Stimulated activated CD4-positive, alpha-beta T cell treated with anti-CD3 and anti-CD28 coated beads, TNF-alpha, amount 100 ng/mL, for 4 hours (primary cell): ENCODE results near the gene ZDHHC11B.

Experiments
- DNase-seq, 3 experiments: peaks; one replicate each; pipeline ENCODE4 v3.0.0-alpha.2; 2020; ENCODE audit warnings: low read depth in 3 of 3

The ZDHHC11B gene

DNA sequence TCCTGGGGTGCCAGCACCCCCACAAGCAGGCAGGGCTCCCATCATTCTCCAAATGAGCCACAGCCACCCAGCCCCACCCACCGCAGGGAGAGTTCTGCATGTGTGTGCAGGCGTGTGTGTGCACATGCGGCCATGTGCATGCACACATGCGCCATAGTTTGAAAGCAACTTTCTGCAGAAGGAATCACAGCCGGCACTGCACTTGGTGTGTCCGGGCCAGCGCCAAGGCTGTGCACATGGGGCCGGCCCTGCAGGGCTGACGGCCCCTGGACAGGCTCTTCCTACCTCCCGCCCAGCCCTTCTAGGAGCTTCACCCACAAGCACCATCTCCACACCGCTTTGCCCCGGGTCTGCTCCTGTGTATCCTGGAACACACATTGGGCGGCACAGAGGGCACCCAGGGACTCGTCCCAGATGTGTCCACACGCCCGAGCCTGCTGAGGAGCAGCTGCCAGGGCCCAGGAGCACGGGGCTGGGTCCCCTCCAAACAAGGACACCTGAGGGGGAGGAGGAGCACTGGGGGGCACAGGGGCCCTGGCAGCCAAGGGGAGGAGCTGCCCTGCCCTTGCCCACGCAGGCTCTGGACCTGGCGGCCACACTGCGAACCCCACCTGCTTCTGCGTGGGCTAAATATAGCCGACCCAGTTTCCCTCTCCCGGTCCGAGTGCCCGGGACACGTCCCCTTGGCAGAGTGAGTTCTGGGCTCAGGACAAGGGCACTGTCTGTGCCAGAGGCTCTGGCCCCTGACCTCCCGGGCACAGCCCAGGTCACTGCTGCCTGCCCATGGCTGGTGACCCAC, 110.5 kb downstream of the ZDHHC11B start:
- DNase-seq: no peak

GRCh38 chr5:673161-673830, 111.2 kb downstream of the ZDHHC11B start:
- no peak for DNase-seq

DNA sequence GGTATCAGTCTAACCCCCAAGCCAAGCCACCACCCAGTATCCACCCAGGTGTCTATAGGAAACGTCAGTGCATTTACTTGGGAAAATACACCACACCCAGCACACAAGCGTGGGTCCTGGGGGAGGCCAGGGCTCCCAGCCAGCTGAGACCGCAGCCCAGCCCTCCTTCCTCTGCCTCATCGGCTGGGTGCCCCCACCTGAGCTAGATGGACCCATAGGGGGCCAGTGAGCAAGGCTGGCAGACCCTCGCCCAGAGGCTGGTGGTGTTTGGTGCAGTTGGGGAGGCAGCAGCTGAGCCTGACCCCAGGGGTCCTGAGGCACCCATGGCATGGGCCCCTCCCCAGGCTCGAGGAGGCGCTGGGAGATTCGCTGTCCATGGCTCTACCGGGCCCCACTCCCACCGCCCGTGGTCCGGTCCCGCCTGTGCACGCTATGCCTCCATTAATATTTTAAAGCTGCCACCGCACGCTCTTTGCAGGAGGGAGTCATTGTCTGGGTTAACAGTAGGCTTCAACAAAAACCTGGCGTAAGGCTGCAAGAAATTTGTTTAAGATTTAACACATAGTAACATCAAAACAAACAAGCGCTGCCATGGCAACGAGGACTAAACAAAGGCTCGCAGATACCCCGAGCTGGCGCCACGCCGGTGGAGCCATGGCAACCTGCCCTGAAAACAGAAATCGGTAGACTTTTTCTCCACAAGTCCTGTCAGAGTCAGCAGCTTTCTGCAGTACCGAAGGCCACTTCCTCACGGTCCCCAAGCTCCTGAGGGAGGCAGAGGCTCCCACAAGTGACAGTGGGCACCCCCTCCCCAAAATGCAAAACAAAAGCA, 112.0 kb downstream of the ZDHHC11B start:
- DNase-seq: peak in 1 of 3 experiments; percentile 41

DNA sequence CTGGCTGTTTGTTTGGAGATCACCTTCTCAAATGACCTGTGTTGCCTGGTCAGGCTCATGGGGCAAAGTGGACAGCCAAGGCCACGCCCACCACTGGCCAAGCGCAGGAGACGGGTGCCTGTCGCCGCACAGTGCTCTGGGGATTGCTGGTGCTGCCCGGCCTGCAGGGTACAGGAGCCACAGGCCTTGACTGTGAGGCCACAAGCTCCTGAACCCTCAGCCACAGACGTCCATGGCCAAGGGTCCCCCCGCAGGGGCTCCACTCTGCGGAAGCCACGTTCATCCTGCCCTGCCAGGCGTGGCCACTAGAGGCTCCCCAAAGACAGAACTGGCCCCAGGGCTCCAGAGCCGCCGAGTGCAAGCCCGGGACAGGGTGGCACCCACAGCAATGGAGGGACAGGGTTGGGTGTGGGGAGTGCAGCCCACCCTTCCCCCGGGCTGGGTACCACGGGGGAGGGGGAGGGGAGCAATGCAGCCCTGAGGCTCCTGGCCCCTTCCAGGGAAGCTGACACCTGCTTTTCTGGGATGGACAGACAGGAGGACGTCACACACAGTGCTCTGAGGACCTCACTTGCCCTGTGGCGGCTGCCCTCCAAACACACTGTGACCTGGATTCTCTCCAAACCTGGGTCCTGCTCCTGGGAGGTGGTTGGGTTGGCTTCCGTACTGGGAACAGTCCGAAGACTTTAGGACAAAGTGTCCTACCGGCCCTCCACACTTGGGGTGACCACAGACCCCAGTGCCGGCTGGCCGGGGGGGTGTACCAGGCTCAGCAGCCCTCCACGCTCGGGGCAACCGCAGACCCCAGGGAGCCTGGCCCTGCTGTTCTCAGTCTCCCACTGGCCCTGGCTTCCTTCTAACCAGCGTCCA, 112.8 kb downstream of the ZDHHC11B start:
- DNase-seq: peak; percentile 41 to 45 (median 41)

DNA sequence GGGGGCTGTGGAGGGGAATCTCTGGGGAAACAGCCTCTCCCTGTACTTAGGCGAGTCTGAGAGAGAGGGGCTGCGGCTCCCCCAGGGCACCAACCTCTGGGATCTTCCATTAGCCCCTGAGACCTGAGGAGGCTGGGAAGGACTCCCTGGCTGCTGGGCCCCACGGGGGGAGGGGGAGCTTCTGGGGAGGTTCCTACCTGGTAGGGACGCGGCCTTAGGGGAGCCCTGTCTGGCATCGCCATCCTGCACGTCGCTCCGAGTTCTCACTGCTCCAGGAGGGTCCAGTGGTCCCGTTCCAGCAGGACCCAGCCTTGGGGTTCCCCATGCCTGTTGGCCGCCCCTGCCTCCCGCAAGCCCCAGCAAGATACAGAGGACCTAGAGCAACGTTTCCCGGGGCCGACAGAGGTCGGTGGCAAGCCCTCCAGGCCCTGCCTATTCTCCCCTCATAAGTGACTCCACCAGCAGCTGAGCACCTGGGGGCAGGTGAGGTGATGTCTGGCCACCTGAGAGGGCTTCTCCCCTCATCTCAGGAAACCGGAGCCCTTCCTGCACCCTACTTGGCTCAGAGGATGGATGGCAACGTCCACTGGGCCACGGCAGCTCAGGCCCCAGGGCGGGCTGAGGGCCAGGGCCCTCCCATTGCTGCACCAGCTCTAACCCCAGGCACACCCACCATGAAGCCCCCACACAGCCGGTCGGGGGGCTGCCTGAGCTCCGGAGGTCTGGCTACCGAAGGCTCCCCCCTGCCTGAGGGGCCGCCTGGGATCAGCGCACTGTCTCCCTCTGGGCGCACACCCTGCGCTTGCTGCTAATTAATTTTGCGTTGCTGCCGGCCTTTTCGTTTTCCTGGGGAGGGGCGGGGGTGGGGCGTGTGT, 113.9 kb downstream of the ZDHHC11B start:
- no peak for DNase-seq

DNA sequence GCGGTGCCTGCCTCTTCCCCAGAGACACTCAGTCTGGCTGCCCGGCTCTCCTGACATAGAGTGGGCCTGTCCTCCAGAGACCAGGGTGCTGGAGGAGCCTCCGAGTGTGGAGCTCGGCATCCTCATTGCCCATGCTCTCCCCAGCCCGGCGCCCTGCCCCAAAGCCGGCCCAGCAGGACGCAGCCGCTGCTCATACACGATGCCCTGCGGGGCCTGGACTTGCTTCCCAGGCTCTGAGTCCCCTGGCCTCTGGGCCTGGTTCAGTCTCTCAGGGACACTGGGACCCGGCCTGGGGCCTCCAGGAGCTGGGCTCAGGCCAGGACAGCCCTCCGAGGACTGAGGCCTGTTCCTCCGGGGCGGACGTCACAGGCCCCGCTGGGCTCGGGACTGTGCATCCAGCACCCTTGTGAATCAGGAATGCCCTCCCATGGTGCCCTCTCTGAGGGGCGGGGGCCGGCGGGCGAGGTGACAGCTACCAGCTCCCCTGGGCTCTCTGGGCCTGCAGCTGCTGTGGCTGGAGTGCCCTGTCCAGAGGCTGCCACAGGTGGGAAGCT, 114.6 kb downstream of the ZDHHC11B start:
- no peak for DNase-seq

DNA sequence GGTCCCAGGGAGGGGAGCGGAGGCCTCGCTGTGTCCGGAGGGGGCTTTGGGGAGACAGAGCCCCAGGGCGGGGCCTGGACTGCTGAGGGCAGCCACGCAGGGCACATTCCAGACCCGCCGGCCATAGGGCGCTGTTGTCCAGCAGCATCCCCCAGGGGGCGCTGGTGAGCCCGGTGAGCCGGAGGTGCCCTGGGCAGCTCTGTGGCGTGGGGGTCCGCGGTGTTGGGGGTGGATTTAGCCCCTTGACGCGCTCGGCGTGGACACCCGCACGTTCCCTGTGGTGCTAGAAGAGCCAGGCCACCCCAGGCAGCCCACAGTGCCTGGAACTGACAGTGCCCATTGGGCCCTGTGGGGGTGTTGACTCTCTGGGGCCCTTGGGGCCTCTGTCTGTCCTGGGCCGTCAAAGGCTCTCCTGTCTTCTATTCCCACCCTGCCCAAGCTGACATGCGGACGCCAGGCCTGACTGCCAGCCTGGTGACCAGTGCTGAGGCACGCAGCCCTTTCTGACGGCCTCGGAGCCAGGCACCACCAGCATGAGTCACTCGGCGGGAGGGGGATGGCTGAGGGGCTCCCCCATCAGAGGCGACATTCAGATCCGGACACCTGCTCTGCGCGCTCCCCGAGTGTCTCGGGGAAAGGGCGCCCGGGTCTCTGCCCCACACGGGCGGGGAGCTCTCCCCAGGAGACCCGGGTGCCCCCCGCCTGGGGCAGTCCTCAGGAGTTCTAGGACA, 115.3 kb downstream of the ZDHHC11B start:
- DNase-seq: no peak

- no peak for DNase-seq
Measured at GRCh38 chr5:668283-668995, 116.1 kb downstream of the ZDHHC11B start.

DNA sequence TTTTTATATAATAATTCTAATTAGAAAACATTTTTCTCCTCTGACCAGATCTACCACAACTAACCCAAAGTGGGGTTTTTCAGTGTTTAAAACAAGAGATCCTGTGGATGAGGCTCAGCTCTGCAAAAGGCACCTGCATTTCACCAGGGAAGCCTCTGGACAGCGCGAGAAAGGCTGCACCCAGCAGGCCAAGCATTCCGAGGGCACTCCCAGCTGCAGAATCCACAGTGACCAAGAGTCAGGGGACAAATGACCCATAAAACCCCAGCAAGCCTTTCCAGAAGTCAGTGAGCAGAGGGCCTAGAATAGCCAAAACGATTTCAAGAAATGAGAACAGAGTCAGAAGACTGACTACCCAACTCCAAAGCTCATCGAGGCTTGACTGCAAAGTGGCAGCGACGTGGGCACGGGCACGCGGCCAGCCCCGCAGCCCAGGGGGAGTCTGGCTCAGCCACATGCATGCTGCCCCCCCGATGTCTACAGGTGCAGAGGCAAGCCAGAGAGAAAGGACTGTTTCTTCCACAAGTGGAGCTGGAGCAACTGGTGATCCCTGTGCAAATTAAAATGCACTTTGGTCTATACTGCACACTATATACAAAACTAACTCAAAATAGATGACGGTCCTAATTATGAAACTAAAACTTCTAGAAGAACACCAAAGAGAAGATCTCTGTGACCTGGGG, 117.6 kb downstream of the ZDHHC11B start:
- DNase-seq: no peak

- no peak for DNase-seq
Measured at GRCh38 chr5:665956-666711, 118.4 kb downstream of the ZDHHC11B start.

DNA sequence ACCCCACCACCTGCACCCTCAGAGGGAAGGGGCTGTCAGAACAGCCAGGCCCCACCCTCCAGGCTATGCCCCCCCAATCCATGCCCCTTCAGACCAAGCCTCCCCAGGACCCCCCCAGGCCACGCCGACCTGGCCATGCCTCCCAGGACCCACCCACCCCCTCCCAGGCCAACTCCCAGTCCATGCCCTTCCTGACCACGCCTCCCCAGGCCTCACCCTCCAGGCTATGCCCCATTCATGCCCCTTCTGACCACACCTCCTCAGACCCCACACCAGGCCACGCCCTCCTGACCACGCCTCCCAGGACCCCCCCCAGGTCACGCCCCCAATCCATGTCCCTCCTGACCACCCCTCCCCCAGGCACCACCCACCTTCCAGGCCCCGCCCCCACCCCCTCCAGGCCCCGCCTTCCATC, 119.0 kb downstream of the ZDHHC11B start:
- no peak for DNase-seq

- no peak for DNase-seq
Measured at GRCh38 chr5:664994-665360, 119.6 kb downstream of the ZDHHC11B start.

- DNase-seq: no peak
Measured at GRCh38 chr5:664343-664993, 120.1 kb downstream of the ZDHHC11B start.

DNA sequence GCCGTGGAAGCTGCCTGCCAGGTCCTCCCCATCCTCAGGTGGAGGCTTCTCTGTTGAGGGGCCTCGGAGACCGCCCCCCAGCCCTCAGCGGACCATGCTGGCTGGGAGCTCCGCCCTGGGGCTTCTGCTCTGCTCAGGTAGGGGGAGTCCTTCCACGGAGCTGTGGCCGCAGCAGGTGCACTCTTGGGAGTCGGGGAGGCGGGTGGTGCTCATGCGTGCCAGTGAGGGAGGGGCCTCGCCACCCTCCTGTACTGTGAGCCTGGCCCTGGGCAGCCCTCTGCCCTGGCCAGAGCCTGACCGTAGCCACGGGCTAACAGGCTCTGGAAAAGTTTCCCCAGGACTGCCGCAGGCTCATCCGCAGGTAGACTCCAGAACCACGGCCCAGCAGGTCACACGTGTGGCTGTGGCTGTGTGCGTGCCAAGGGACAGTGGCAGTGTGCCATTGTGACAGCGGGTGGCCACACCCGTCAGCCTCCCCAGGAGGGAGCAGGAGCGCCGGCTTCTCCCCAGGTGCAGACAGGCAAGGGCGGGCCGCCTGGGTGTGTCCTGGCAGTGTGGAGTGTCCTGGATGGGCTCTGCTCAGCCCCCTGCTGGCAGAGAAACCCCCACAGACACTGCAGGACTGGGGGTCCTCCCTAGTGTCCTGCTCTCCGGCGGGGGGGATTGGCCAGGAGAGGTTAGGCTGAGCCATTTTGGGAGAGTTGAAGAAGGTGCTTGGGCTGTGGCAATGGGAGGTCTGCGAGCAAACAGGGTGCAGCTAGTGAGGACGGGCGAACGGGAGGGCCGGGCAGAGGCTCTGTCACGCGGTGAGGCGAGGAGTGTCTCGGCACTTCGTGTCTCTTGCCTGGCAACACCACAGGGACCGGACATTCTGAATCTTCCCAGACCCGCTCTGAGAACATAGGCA, 120.8 kb downstream of the ZDHHC11B start:
- no peak for DNase-seq

- no peak for DNase-seq
Measured at GRCh38 chr5:662751-663435, 121.6 kb downstream of the ZDHHC11B start.
